ENCODE measurements around the gene IRF1.

The IRF1 gene

DNA sequence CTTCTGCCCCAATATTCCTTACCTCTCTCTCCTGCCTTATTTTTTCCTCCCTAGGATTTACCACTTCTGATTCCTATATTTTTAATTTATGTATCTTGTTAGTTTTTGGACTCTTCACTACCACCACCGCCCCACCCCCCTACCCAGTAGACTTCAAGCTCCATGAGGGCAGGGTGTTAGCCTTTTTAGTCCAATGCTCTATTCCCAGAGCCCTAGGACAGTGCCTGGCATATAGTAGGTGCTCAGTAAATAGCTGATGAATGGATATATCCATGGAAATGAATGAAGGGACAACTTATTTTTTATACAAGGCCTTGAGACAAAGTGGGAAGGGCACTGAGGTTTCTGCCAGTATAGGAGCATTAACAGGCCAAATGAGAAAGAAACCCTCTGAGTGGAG lies 41.5 kb downstream of the IRF1 start:
- H3K9ac ChIP-seq (ENCODE audit: insufficient read length), result no peak overlapping the region
- no peak overlapping the region for H3K27ac ChIP-seq
- TF ChIP-seq FOXP2 (optimal IDR thresholded peaks at IDR 0.05; ENCODE audit: control extremely low read depth, extremely low read length, insufficient read depth) (no peak), POLR2AphosphoS5 (IDR thresholded peaks at IDR 0.05; ENCODE audit: borderline replicate concordance, low read depth, low read length) (no peak), EZH2 (IDR thresholded peaks at IDR 0.05) (no peak)

DNA sequence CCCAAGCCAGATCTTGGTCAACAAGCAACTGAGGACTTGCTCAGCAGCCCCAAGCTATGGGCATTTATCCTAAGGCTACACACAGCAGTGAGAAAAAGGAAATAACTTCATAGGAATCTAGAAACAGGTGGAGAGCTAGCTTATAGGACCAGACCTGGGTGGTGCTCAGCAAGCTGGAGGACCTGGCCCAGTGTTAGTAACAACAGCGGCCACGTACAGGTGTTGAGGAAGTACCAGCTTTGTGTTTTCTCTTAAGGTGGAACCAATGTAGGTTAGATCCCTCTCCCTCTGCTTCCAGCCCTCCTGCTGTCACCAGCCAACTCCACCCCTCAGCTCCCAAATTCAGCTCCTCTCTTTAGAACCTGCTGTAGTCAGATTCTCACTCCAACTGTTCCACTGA lies 43.4 kb downstream of the IRF1 start:
- no peak overlapping the region for H3K9ac ChIP-seq (ENCODE audit: insufficient read length)
- H3K9me3 ChIP-seq (ENCODE audit: low read depth, low read length), result no peaks in the 10 kb centered on the region
- no peak for DNase-seq (ENCODE audit: low read depth, low spot score)
- H3K4me3 ChIP-seq, result no peak overlapping the region
- TF ChIP-seq EZH2 (IDR thresholded peaks at IDR 0.05) (no peak), POLR2AphosphoS5 (IDR thresholded peaks at IDR 0.05; ENCODE audit: borderline replicate concordance, low read depth, low read length) (no peak), FOXP2 (optimal IDR thresholded peaks at IDR 0.05; ENCODE audit: control extremely low read depth, extremely low read length, insufficient read depth) (no peak)
- H3K36me3 ChIP-seq (ENCODE audit: insufficient read depth, low read length), result no peaks in the 10 kb centered on the region
- H3K27ac ChIP-seq, result no peak overlapping the region

More for the DNA sequence above, 41.5 kb downstream of the IRF1 start:
- Histone ChIP-seq H3K36me3 (ENCODE audit: insufficient read depth, low read length) (no peaks in the 10 kb centered on the region), H3K9me3 (ENCODE audit: low read depth, low read length) (no peaks in the 10 kb centered on the region), H3K4me3 (no peak overlapping the region)
- no peak for DNase-seq (ENCODE audit: low read depth, low spot score)

DNA sequence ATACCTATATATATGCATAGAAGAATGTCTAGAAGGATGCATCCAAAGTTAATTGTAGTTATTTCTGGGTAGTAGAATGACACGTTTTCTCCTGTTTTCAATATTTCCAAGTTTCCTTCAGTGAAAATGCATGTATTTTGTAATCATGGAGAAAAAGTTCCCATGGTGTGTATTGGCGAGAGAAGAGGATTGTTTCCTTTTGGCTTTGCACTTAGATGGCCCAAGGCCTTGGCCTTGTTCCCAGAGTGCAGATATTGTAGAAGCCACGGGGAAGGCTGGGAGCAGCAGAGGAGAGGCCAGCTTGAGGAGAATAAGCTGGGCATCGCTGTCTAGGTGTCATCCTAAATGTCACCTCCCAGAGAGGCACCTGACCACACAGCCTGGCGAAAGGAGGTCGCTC lies 44.0 kb downstream of the IRF1 start:
- no peaks in the 10 kb centered on the region for H3K9me3 ChIP-seq (ENCODE audit: low read depth, low read length)
- no peak for TF ChIP-seq EZH2 (IDR thresholded peaks at IDR 0.05)
- no peak for TF ChIP-seq FOXP2 (optimal IDR thresholded peaks at IDR 0.05; ENCODE audit: control extremely low read depth, extremely low read length, insufficient read depth)
- TF ChIP-seq POLR2AphosphoS5 (IDR thresholded peaks at IDR 0.05; ENCODE audit: borderline replicate concordance, low read depth, low read length), result no peak
- H3K27ac ChIP-seq, result no peak overlapping the region
- no peak for DNase-seq (ENCODE audit: low read depth, low spot score)
- no peak overlapping the region for H3K4me3 ChIP-seq
- no peaks in the 10 kb centered on the region for H3K36me3 ChIP-seq (ENCODE audit: insufficient read depth, low read length)
- H3K9ac ChIP-seq (ENCODE audit: insufficient read length), result no peak overlapping the region

DNA sequence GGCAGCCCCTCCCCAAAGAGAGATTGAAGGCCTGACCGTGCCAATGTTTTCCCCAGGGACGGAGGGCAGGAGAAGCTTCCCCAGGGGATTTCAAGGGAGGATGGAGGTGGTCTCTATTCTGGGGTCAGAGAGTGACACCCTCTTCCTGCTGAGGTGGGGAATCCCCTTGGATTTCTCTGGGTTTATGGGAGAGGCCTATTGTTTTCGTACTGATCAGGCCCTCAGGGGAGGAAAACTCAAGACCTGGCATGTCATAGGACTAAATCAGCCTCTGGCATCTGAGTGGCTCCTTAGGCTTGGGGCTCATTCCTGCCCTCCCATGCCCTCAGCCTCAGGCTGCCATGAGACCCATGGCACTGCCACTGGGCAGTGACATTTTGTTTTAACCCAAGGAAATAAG lies 44.6 kb downstream of the IRF1 start:
- no peaks in the 10 kb centered on the region for H3K36me3 ChIP-seq (ENCODE audit: insufficient read depth, low read length)
- no peak for TF ChIP-seq EZH2 (IDR thresholded peaks at IDR 0.05)
- no peak for TF ChIP-seq POLR2AphosphoS5 (IDR thresholded peaks at IDR 0.05; ENCODE audit: borderline replicate concordance, low read depth, low read length)
- TF ChIP-seq FOXP2 (optimal IDR thresholded peaks at IDR 0.05; ENCODE audit: control extremely low read depth, extremely low read length, insufficient read depth), result no peak
- no peak overlapping the region for H3K9ac ChIP-seq (ENCODE audit: insufficient read length)
- no peak overlapping the region for H3K27ac ChIP-seq
- no peaks in the 10 kb centered on the region for H3K9me3 ChIP-seq (ENCODE audit: low read depth, low read length)
- no peak overlapping the region for H3K4me3 ChIP-seq
- no peak for DNase-seq (ENCODE audit: low read depth, low spot score)

DNA sequence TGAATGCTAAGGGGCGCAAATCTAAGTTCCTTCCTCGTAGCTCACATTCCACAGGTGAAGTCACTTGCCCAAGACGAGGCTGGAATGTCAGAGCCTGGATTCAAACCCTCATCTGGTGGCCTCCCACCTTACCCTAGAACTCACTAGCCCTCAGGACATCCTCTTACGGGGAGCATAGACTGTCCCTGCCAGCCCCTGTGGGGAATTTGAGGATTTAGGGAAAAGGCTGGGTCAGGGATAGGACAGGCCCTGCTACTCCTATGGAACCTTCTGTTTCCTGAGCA lies 45.0 kb downstream of the IRF1 start:
- H3K4me3 ChIP-seq, result no peak overlapping the region
- H3K9ac ChIP-seq (ENCODE audit: insufficient read length), result no peak overlapping the region
- DNase-seq (ENCODE audit: low read depth, low spot score), result no peak
- TF ChIP-seq FOXP2 (optimal IDR thresholded peaks at IDR 0.05; ENCODE audit: control extremely low read depth, extremely low read length, insufficient read depth) (no peak), EZH2 (IDR thresholded peaks at IDR 0.05) (no peak), POLR2AphosphoS5 (IDR thresholded peaks at IDR 0.05; ENCODE audit: borderline replicate concordance, low read depth, low read length) (no peak)
- no peak overlapping the region for H3K27ac ChIP-seq
- H3K36me3 ChIP-seq (ENCODE audit: insufficient read depth, low read length), result no peaks in the 10 kb centered on the region
- no peaks in the 10 kb centered on the region for H3K9me3 ChIP-seq (ENCODE audit: low read depth, low read length)

DNA sequence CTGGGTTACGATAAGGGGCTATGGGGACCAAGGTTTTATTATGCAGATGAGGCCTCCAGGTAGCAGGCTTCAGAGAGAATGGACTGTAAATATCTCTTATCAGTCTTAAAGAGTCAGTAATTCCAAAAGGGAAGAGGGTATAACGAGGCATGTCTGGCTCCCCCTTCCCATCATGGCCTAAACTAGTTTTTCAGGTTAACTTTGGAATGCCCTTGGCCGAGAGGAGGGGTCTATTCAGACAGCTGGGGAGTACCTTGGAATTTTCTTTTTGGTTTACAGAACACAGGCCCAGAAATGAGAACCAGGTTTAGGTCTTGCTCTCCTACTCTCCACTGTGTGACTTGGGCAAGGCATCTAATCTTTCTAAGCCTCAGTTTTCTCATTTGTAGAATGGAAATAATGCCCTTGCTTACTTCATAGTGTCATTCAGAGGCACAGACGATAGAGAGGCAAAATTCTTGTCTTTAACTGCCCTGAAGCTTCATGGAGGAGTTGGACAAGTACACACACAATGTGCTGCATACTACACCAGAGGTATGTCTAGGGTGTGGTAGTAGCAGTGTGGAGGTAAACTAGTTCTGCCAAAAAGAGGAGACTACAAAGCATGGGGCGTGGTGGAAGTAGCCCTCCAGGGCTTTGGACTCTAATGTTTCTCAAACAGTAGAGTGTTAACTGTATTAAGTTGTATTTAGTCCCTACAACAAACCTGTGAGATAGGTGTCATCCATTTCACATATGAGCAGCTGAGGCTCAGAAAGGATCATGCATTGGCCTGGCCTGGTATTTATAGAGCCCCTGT lies 45.5 kb downstream of the IRF1 start:
- DNase-seq (ENCODE audit: low read depth, low spot score), result no peak
- Histone ChIP-seq H3K4me3 (no peak overlapping the region), H3K36me3 (ENCODE audit: insufficient read depth, low read length) (no peaks in the 10 kb centered on the region), H3K9me3 (ENCODE audit: low read depth, low read length) (no peaks in the 10 kb centered on the region), H3K27ac (no peak overlapping the region), H3K9ac (ENCODE audit: insufficient read length) (no peak overlapping the region)
- no peak for TF ChIP-seq POLR2AphosphoS5 (IDR thresholded peaks at IDR 0.05; ENCODE audit: borderline replicate concordance, low read depth, low read length)
- TF ChIP-seq FOXP2 (optimal IDR thresholded peaks at IDR 0.05; ENCODE audit: control extremely low read depth, extremely low read length, insufficient read depth), result no peak
- TF ChIP-seq EZH2 (IDR thresholded peaks at IDR 0.05), result no peak

DNA sequence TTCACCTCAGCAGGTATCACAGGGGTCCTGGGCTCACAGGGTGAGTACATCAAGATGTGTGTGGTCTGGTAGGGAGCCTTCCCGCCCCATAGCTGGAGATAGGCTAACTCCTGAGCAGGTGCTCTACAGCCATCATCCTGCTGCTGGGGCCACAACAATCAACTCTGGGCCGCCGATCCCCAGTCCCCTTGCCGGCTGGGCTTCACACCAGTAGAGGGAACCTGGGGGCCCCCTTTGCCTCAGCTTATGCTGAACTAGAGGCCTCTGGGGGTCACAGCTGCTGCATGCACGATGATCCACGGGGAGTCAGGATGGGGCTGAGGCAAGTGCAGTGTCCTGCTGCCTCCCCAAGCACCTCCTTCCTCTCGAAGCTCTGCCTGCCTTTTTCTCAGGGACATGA lies 46.5 kb downstream of the IRF1 start:
- TF ChIP-seq FOXP2 (optimal IDR thresholded peaks at IDR 0.05; ENCODE audit: control extremely low read depth, extremely low read length, insufficient read depth) (no peak), POLR2AphosphoS5 (IDR thresholded peaks at IDR 0.05; ENCODE audit: borderline replicate concordance, low read depth, low read length) (no peak), EZH2 (IDR thresholded peaks at IDR 0.05) (no peak)
- no peak overlapping the region for H3K4me3 ChIP-seq
- H3K9ac ChIP-seq (ENCODE audit: insufficient read length), result no peak overlapping the region

DNA sequence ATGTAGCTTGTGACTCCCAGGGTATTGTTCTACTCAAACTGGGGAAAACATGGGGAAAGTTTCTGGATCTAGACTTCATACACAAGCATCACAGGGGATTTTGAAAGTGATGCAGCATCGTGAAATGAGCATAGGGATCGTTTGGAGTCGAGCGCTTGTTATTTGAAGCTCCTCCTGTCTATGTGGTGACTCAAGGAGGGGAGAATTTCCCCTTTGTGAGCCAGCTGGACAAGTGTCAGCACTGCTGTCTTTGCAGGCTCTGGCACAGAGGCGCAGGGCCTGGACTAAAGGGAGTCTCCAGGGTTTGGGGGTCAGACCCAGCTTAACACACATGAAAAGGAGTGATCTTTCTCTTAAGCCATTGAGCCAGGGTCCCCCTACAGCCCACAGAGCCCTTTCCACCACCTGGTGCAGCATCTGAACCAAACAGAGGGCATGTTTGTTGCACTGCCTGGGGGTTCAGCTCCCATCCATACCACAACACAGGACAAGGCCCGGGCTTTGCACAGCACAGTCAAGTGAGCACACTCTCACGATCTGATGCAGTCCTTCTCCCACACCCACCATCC lies 51.0 kb downstream of the IRF1 start:
- Histone ChIP-seq H3K4me3 (no peak overlapping the region), H3K36me3 (ENCODE audit: insufficient read depth, low read length) (no peaks in the 10 kb centered on the region), H3K9ac (ENCODE audit: insufficient read length) (no peak overlapping the region), H3K27ac (no peak overlapping the region), H3K9me3 (ENCODE audit: low read depth, low read length) (no peaks in the 10 kb centered on the region)
- TF ChIP-seq EZH2 (IDR thresholded peaks at IDR 0.05), result no peak
- TF ChIP-seq POLR2AphosphoS5 (IDR thresholded peaks at IDR 0.05; ENCODE audit: borderline replicate concordance, low read depth, low read length), result no peak
- TF ChIP-seq FOXP2 (optimal IDR thresholded peaks at IDR 0.05; ENCODE audit: control extremely low read depth, extremely low read length, insufficient read depth), result no peak
- no peak for DNase-seq (ENCODE audit: low read depth, low spot score)

More for the DNA sequence above, 46.5 kb downstream of the IRF1 start:
- Histone ChIP-seq H3K27ac (no peak overlapping the region), H3K36me3 (ENCODE audit: insufficient read depth, low read length) (no peaks in the 10 kb centered on the region), H3K9me3 (ENCODE audit: low read depth, low read length) (no peaks in the 10 kb centered on the region)
- no peak for DNase-seq (ENCODE audit: low read depth, low spot score)
